ENCODE data around the gene TTC13. TPM values are rescaled to one million over a fixed set of nuclear protein-coding genes. Genes with fewer than 3 reads are reported as not detected.

The TTC13 gene
- total and polyA plus RNA-seq, 2 of the 4 experiments (the other 2 are of a cell fraction): 6.1 to 9.1 TPM

DNA sequence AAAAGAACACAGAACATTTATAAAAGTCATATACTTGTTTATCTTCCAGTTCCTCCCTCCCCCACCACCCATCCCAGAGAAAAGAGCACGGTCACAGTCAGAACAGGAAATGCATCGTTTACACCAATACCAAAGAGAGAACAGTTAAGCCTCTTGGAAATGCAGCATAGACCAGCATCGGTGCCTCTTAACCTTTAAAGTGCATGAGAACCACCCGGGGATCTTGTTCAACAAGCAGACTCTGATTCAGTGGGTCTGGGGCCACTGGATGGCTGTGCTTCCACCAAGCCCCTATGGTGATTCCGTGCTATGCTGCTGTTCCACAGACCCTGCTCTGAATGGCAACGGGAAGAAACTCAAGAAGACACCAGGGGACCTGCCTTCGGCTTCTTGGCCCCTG lies 42.2 kb upstream of the TTC13 start:
- Histone ChIP-seq H3K18ac (ENCODE audit: low read depth, low read length) (no peak overlapping the region), H3K4me1 (ENCODE audit: control insufficient read depth, insufficient read depth, low read length) (peaks cover 9% of the 10 kb centered on the region), H2BK20ac (ENCODE audit: low read depth, low read length) (no peak overlapping the region), H2AFZ (replicated peaks; ENCODE audit: low read length, poor library complexity) (no peak overlapping the region), H3K27me3 (ENCODE audit: control insufficient read depth, insufficient read depth, low read length) (no peaks in the 10 kb centered on the region), H3K36me3 (ENCODE audit: control insufficient read depth, insufficient read depth, low read length) (peaks cover 8% of the 10 kb centered on the region), H4K91ac (ENCODE audit: insufficient read depth, low read depth, low read length) (no peak overlapping the region), H2BK5ac (ENCODE audit: low read depth, low read length, poor library complexity, severe bottlenecking) (no peak overlapping the region), H3K14ac (replicated peaks; ENCODE audit: low read depth, low read length) (no peak overlapping the region), H3K9ac (ENCODE audit: low read depth, low read length) (no peak overlapping the region), H4K20me1 (ENCODE audit: insufficient read depth, low read length) (no peaks in the 10 kb centered on the region), H2AK9ac (replicated peaks; ENCODE audit: low read depth, low read length, poor library complexity) (no peak overlapping the region), H2AK5ac (ENCODE audit: low read depth, low read length) (no peak overlapping the region), H3K4ac (ENCODE audit: low read depth, low read length) (peak overlapping the region; percentile 6; the same call in 1 of the 2 replicates), H3K79me1 (ENCODE audit: low read depth in 1 of 2, low read length in 2 of 2) (peaks cover 0 to 11% of the 10 kb centered on the region in 2 experiments; a peak in 1 of 4 replicates), H3K27ac (ENCODE audit: insufficient read depth, low read length) (no peak overlapping the region), H4K8ac (ENCODE audit: low read depth in 2 of 2, low read length in 2 of 2) (no peak overlapping the region; a peak in 1 of 4 replicates), H3K9me3 (ENCODE audit: control insufficient read depth, insufficient read depth, low read length) (no peaks in the 10 kb centered on the region), H2BK15ac (ENCODE audit: low read depth, low read length) (no peak overlapping the region), H3K56ac (ENCODE audit: extremely low read depth, insufficient read depth, low read length) (no peak overlapping the region), H2BK120ac (ENCODE audit: low read depth, low read length) (no peak overlapping the region), H4K5ac (ENCODE audit: low read depth, low read length) (no peak overlapping the region), H3K9me1 (ENCODE audit: insufficient read depth, low read length) (peaks cover 15% of the 10 kb centered on the region), H3K4me3 (ENCODE audit: insufficient read depth, low read depth, low read length) (no peak overlapping the region), H3K4me2 (ENCODE audit: low read depth, low read length) (0 out of 2 replicates have a peak overlapping the region, but pooled peaks have one; percentile 11), H3K23ac (ENCODE audit: low read depth, low read length) (no peak overlapping the region)
- CTCF ChIA-PET: no interaction called here
- in situ Hi-C loops (cut with MboI; ENCODE audit: low sequenced_read_pairs): no loop called here
- BruUV-seq (replicated peaks): no TSS peak
- intact Hi-C loops (cut with micrococcal nuclease): no loop called here
- dilution Hi-C loops (cut with HindIII; ENCODE audit: low sequenced_read_pairs, unreplicated experiment): no loop called here
- POLR2A ChIA-PET (ENCODE audit: unreplicated experiment): no interaction called here
- TF ChIP-seq RCOR1 (IDR thresholded peaks at IDR 0.05; ENCODE audit: insufficient replicate concordance, low read length): no peak
- TF ChIP-seq, protein P1, sequence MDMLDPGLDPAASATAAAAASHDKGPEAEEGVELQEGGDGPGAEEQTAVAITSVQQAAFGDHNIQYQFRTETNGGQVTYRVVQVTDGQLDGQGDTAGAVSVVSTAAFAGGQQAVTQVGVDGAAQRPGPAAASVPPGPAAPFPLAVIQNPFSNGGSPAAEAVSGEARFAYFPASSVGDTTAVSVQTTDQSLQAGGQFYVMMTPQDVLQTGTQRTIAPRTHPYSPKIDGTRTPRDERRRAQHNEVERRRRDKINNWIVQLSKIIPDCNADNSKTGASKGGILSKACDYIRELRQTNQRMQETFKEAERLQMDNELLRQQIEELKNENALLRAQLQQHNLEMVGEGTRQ (IDR thresholded peaks at IDR 0.05; ENCODE audit: low read depth, low read length): no peak
- TF ChIP-seq RAD21 (IDR thresholded peaks at IDR 0.05; ENCODE audit: low read length): no peak
- TF ChIP-seq MXI1 (IDR thresholded peaks at IDR 0.05; ENCODE audit: borderline replicate concordance, low read depth, low read length): no peak
- TF ChIP-seq RFX5 (IDR thresholded peaks at IDR 0.05; ENCODE audit: low read depth, low read length): no peak
- no peak for TF ChIP-seq MAZ (IDR thresholded peaks at IDR 0.05; ENCODE audit: borderline replicate concordance, low read depth, low read length)
- TF ChIP-seq, protein P2, sequence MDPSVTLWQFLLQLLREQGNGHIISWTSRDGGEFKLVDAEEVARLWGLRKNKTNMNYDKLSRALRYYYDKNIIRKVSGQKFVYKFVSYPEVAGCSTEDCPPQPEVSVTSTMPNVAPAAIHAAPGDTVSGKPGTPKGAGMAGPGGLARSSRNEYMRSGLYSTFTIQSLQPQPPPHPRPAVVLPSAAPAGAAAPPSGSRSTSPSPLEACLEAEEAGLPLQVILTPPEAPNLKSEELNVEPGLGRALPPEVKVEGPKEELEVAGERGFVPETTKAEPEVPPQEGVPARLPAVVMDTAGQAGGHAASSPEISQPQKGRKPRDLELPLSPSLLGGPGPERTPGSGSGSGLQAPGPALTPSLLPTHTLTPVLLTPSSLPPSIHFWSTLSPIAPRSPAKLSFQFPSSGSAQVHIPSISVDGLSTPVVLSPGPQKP (IDR thresholded peaks at IDR 0.05; ENCODE audit: borderline replicate concordance, low read depth, low read length): no peak
- TF ChIP-seq MAFK (IDR thresholded peaks at IDR 0.05; ENCODE audit: low read depth, low read length): no peak
- TF ChIP-seq CEBPB (IDR thresholded peaks at IDR 0.05; ENCODE audit: low read depth, low read length): no peak
- no peak for TF ChIP-seq NFE2L2 (IDR thresholded peaks at IDR 0.05; ENCODE audit: low read depth, low read length)
- no peak for TF ChIP-seq POLR2A (IDR thresholded peaks at IDR 0.05; ENCODE audit: low read depth, low read length)
- TF ChIP-seq, protein P3, sequence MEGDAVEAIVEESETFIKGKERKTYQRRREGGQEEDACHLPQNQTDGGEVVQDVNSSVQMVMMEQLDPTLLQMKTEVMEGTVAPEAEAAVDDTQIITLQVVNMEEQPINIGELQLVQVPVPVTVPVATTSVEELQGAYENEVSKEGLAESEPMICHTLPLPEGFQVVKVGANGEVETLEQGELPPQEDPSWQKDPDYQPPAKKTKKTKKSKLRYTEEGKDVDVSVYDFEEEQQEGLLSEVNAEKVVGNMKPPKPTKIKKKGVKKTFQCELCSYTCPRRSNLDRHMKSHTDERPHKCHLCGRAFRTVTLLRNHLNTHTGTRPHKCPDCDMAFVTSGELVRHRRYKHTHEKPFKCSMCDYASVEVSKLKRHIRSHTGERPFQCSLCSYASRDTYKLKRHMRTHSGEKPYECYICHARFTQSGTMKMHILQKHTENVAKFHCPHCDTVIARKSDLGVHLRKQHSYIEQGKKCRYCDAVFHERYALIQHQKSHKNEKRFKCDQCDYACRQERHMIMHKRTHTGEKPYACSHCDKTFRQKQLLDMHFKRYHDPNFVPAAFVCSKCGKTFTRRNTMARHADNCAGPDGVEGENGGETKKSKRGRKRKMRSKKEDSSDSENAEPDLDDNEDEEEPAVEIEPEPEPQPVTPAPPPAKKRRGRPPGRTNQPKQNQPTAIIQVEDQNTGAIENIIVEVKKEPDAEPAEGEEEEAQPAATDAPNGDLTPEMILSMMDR (conservative IDR thresholded peaks at IDR 0.05; ENCODE audit: low read depth, low read length): no peak
- no peak for TF ChIP-seq CHD1 (IDR thresholded peaks at IDR 0.05; ENCODE audit: low read depth, low read length)
- TF ChIP-seq BHLHE40 (IDR thresholded peaks at IDR 0.05; ENCODE audit: low read depth, low read length): no peak
- TF ChIP-seq SMC3 (IDR thresholded peaks at IDR 0.05; ENCODE audit: low read depth, low read length): no peak
- TF ChIP-seq FOS (IDR thresholded peaks at IDR 0.05; ENCODE audit: low read depth, low read length): no peak
- WGBS, 2 experiments (ENCODE audit: extremely low coverage in 2 of 2, insufficient read length in 1 of 2): 21% methylated on average over 4 of the region's 7 CpGs; no CpG with 5 or more reads in 1 of the 2 experiments
- ATAC-seq (ENCODE audit: low read depth): peak; percentile 73
- peak; percentile 21 for DNase-seq
